ENCODE results near the gene PDE7B. TPM values are rescaled to one million over a fixed set of nuclear protein-coding genes. Genes with fewer than 3 reads are reported as not detected.

PDE7B gene
- polyA plus RNA-seq, 1 of the 3 experiments (the other 2 are of a cell fraction) = 1.9 TPM

DNA sequence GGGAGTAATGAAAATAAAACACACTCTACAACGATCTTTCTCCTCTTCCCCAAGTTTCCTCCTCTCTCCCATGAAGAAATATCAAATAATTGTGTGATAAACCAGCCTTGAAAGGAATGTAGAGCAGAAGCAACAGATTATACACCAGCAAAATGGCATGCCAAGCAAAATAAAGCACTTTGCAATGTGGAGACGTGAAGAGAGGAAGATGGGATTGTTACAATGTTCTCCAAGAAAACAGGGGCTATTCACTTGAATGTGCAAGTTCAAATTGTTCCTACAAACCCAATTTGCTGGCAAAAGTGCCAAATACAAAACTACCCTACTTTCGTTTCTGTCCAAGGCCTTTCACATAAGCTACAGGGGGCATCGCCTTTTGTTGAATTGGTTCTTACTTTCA lies 185.1 kb downstream of the PDE7B start (continued):
- TF ChIP-seq, protein P1, sequence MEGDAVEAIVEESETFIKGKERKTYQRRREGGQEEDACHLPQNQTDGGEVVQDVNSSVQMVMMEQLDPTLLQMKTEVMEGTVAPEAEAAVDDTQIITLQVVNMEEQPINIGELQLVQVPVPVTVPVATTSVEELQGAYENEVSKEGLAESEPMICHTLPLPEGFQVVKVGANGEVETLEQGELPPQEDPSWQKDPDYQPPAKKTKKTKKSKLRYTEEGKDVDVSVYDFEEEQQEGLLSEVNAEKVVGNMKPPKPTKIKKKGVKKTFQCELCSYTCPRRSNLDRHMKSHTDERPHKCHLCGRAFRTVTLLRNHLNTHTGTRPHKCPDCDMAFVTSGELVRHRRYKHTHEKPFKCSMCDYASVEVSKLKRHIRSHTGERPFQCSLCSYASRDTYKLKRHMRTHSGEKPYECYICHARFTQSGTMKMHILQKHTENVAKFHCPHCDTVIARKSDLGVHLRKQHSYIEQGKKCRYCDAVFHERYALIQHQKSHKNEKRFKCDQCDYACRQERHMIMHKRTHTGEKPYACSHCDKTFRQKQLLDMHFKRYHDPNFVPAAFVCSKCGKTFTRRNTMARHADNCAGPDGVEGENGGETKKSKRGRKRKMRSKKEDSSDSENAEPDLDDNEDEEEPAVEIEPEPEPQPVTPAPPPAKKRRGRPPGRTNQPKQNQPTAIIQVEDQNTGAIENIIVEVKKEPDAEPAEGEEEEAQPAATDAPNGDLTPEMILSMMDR (IDR thresholded peaks at IDR 0.05) = no peak

DNA sequence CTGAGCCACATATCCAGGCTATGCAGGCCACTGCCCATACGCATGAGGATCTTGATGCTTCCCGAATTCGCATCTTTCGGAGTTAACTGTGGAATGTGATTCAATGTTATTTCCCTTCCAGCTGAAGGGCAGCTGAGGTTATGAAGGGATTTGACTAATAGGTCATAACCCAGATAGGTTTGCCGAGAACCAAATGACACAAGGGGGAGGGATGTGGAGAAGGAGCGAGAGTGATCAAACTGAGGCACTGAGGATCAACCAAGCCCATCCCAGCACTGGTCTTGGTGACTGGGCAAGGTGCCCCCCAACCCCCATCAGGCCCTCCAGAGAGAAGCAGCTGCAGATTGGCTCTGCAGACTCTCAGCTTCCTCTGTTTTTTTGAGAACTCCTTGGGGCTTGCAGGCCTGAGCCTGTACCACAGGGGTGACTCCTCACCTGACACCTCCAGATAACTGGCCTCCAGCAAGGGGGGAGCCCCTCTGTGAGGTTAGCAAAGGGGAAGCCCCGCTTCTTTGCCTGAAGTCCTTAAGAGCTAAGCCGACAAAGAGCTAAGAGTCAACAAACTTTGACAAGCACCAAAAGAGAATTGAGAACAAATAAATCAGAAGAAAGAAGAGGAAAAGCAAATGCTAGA lies 185.9 kb downstream of the PDE7B start:
- Histone ChIP-seq H3K4me2 (peak overlapping the region; percentile 83), H4K20me1 (ENCODE audit: insufficient read depth) (no peaks in the 10 kb centered on the region), H2AFZ (ENCODE audit: low read depth) (peak overlapping the region; percentile 86), H3K36me3 (replicated peaks in 1 of 2; ENCODE audit: control insufficient read depth in 1 of 2, insufficient read depth in 2 of 2, low read length in 1 of 2) (no peaks in the 10 kb centered on the region), H3K9ac (peak overlapping the region; percentile 73), H3F3A (replicated peaks; ENCODE audit: insufficient read depth) (peaks cover 3% of the 10 kb centered on the region), H3K9me3 (no peaks in the 10 kb centered on the region), H3K9me2 (no peaks in the 10 kb centered on the region), H3K27ac (ENCODE audit: low read depth in 2 of 2, low read length in 1 of 2) (peak overlapping the region; percentile 94 to 96), H3K4me1 (ENCODE audit: control insufficient read depth in 1 of 2, insufficient read depth in 2 of 2, low read depth in 1 of 2, low read length in 1 of 2) (peaks cover 18 to 37% of the 10 kb centered on the region in 2 experiments), H3K79me2 (ENCODE audit: insufficient read depth) (no peaks in the 10 kb centered on the region), H3K27me3 (ENCODE audit: insufficient read depth) (no peaks in the 10 kb centered on the region), H3K4me3 (ENCODE audit: low read depth in 2 of 2, low read length in 1 of 2) (peak overlapping the region; percentile 48 to 58)
- TF ChIP-seq, protein P2, sequence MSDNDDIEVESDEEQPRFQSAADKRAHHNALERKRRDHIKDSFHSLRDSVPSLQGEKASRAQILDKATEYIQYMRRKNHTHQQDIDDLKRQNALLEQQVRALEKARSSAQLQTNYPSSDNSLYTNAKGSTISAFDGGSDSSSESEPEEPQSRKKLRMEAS (IDR thresholded peaks at IDR 0.05; ENCODE audit: low read depth) = no peak
- TF ChIP-seq EP300 (IDR thresholded peaks at IDR 0.05; ENCODE audit: borderline replicate concordance in 1 of 2, low read depth in 1 of 2, low read length in 1 of 2) (no peak), FOSL2 (IDR thresholded peaks at IDR 0.05; ENCODE audit: borderline replicate concordance, low read depth) (no peak), SMC3 (IDR thresholded peaks at IDR 0.05; ENCODE audit: low read depth, low read length) (no peak), CHD2 (IDR thresholded peaks at IDR 0.05; ENCODE audit: low read length, partially characterized antibody) (no peak), SIN3A (IDR thresholded peaks at IDR 0.05; ENCODE audit: borderline replicate concordance, low read depth, low read length) (no peak), RXRA (IDR thresholded peaks at IDR 0.05; ENCODE audit: borderline replicate concordance, low read depth) (no peak), GATA2 (CRISPR knock-in tag; IDR thresholded peaks at IDR 0.05) (no peak)
- TF ChIP-seq, protein P3, sequence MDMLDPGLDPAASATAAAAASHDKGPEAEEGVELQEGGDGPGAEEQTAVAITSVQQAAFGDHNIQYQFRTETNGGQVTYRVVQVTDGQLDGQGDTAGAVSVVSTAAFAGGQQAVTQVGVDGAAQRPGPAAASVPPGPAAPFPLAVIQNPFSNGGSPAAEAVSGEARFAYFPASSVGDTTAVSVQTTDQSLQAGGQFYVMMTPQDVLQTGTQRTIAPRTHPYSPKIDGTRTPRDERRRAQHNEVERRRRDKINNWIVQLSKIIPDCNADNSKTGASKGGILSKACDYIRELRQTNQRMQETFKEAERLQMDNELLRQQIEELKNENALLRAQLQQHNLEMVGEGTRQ (IDR thresholded peaks at IDR 0.05; ENCODE audit: borderline replicate concordance, low read depth, low read length) = no peak
- TF ChIP-seq, protein P4, sequence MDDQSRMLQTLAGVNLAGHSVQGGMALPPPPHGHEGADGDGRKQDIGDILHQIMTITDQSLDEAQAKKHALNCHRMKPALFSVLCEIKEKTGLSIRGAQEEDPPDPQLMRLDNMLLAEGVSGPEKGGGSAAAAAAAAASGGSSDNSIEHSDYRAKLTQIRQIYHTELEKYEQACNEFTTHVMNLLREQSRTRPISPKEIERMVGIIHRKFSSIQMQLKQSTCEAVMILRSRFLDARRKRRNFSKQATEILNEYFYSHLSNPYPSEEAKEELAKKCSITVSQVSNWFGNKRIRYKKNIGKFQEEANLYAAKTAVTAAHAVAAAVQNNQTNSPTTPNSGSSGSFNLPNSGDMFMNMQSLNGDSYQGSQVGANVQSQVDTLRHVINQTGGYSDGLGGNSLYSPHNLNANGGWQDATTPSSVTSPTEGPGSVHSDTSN (IDR thresholded peaks at IDR 0.05) = no peak
- CTCF ChIA-PET = interaction anchor here (0.5 to 2.1 kb wide), 11 partner anchors 13 to 377 kb away, joined by 3 to 14 read pairs (median 5); no protein-coding TSS in a partner anchor
- POLR2A ChIA-PET = interaction anchor here (1.2 to 1.9 kb wide), 2 partner anchors 67 to 128 kb away, joined by 3 to 4 read pairs; no protein-coding TSS in a partner anchor
- no peak for DNase-seq
- WGBS (ENCODE audit: low lambda C conversion rate) = 77% methylated on average over 8 of the region's 8 CpGs

Measured in SK-N-SH (cell line).